GM10266 (cell line): Measurements from ENCODE around the gene FZR1.

Experiments
- DNase-seq: peaks from one replicate; pipeline ENCODE4 v3.0.0; 2012; ENCODE audit errors: extremely low spot score
- CTCF ChIP-seq: IDR thresholded peaks from 2 replicates; pipeline ENCODE4 v1.5.1; 2012; ENCODE audit warnings: mild to moderate bottlenecking, low read depth; ENCODE audit not compliant: control insufficient read depth, insufficient read depth; ENCODE audit errors: missing control alignments

The FZR1 gene

DNA sequence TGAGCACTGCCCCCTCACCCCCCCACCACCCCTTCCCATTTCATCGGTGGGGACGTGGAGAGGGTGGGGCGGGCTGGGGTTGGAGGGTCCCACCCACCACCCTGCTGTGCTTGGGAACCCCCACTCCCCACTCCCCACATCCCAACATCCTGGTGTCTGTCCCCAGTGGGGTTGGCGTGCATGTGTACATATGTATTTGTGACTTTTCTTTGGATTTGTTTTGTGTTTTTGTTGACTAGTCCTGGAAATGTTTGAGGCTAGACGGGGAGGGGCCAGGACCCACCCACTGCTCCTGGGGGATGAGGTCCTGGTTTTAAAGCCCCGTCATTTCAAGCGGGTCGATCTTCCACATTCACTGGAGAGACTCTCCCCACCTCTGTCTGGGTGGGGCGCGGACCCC is 29.9 kb downstream of the FZR1 start:
- DNase-seq: no peak
- no peak for TF ChIP-seq CTCF

DNA sequence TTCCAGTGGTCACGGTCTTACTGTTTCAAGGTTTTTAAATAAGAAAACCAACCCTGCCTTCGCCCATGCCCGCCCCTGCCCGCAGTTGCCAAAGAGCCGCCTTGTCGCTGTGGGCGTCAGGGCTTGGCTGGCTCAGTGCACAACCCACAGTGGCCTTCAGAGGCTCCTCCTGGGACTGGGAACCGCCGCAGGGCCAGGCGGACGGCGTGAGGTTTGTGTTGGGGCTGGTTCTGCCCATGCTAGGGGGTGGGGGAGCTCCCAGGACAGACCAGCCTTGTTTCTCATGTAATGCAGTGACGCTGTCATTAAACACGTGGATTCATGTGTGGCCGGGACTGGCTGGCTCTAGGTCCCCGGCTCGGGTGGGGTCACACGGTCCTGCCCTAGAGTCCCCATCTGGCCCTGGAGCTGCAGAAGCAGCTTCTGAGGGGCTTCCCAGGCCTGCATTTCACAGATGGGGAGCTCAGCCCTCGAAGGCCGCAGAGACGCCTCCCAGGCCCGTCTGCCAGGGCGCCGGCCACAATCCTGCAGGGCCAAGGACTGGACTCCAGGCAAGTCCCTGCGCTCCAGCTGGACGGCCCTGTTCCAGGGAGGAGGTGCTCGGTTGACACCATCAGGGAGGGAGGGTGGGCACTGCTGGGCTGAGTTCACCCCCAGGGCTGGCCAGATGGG is 30.5 kb downstream of the FZR1 start:
- no peak for TF ChIP-seq CTCF
- no peak for DNase-seq

- no peak for TF ChIP-seq CTCF
- DNase-seq: no peak
Observed at GRCh38 chr19:3537101-3537437, 31.0 kb downstream of the FZR1 start.

DNA sequence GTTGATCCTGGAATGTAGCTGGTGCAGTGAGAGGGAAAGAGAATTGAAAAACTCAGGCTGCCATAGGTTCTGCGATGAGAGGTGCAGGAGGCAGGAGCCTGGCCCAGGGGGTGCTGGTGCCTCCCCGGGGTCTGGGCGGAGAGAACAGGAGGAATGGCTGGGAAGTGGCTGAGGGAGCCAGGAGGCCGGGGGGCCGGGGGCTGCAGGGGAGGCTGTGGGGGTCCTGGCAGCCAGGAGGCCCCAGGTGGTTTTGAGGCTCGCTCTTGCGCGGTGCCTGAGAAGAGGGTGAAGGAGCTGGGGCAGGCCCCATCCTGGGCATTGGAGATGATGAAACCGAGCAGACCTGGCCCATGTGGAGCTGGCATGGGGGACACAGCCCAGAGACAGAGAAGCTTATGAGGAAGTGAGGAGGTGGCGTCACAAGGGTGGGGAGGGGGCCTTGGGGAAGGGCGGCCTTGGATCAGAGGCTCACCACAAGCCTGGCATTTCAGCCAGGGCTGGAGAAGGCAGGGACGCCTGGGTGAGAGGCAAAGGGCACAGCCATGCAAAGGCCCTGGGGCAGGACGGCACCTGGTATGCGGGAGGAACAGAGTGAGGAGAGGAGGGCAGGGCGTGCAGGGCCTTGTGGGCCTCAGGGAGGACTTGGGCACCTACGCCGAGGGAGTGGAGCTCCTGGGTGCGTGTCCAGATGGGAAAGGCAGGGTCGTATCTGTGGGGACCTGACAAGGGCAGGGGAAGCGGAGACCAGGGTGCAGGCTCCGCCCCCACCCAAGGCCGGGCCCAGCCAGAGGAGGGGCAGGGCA is 31.5 kb downstream of the FZR1 start:
- no peak for DNase-seq
- no peak for TF ChIP-seq CTCF

- no peak for DNase-seq
- no peak for TF ChIP-seq CTCF
Observed at GRCh38 chr19:3538258-3538929, 32.3 kb downstream of the FZR1 start.

DNA sequence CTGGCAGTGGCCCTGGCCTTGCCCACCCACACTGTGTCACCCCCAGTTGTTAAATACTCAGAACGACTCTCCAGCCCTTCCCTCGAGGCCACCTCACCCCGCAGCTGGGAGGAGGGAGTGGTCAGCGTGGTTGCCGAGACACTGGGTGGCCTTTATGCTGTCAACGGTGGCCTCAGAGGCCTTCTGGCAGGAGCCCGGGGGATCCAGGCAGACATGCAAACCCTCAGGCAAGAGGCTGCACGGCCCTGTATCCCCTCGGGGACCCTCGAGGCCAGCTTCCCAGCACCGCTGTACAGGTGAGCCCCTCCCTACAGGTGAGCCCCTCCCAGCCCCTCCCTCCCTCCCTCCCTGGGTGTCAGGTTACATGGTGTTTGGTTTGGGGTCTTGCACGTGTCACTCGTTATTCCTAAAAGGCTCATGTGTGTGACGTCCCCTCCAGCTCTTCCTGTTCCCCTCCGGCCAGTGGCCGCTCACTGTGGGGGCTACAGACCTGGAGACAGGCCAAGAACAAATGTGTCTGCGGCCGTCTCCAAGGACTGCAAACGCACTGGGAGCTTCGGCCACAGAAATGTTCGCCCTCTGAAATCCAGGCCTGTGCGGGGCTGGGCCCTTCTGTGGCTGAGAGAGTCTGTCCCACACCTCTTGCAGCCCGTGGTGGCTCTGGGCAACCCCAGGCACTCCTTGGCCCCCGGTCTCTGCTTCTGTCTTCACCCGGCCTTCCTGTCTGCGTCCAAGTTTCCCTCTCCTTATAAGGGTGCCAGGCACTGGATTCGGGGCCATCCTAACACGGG is 33.0 kb downstream of the FZR1 start, which contains the start of gene TEKTIP1:
TEKTIP1 (plus strand) TSS at position 210 of the 791 bp plus-strand sequence; CDS start at position 214, 4 bp downstream.
- no peak for DNase-seq
- no peak for TF ChIP-seq CTCF

DNA sequence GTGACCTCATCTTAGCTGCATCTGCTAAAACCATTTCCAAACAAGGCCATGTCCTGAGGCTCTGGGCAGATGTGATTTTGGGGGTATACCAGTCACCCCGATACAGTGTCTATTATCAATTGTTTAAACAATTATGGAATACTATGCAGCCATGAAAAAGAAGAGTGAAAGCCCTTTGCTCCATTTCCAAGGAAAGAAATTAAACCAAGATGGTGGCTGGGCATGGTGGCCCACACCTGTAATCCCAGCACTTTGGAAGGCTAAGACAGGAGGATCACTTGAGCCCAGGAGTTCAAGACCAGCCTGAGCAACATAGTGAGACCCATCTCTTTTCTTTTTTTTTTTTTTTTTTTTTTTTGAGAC is 33.6 kb downstream of the FZR1 start:
- no peak for DNase-seq
- no peak for TF ChIP-seq CTCF
